ENCODE data around the gene FAM167B.

The FAM167B gene

GRCh38 chr1:32256473-32257226 is 9.6 kb downstream of the FAM167B start:
- no peak for TF ChIP-seq SIN3A (IDR thresholded peaks at IDR 0.05; ENCODE audit: borderline replicate concordance, insufficient read depth, low read length)
- TF ChIP-seq TAF1 (IDR thresholded peaks at IDR 0.05; ENCODE audit: borderline replicate concordance, insufficient read depth, low read length) = no peak
- no peak for TF ChIP-seq POLR2AphosphoS5 (IDR thresholded peaks at IDR 0.05; ENCODE audit: low read depth, low read length)
- no peak for TF ChIP-seq REST (IDR thresholded peaks at IDR 0.05; ENCODE audit: insufficient read depth in 1 of 2, low read depth in 2 of 2, low read length in 2 of 2)
- TF ChIP-seq FOXP2 (optimal IDR thresholded peaks at IDR 0.05; ENCODE audit: borderline replicate concordance, extremely low read depth, extremely low read length, insufficient read depth) = no peak

DNA sequence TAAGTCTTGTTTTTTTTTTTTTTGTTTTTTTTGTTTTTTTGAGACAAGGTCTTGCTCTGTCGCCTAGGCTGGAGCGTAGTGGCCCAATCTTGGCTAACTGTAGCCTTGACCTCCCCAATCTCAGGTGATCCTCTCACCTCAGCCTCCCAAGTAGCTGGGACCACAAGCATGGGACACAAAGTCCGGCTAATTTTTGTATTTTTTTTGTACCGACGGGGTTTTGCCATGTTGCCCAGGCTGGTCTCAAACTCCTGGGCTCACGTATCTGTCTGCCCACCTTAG is 10.1 kb downstream of the FAM167B start:
- TF ChIP-seq REST (IDR thresholded peaks at IDR 0.05; ENCODE audit: insufficient read depth in 1 of 2, low read depth in 2 of 2, low read length in 2 of 2) = no peak
- no peak for TF ChIP-seq POLR2AphosphoS5 (IDR thresholded peaks at IDR 0.05; ENCODE audit: low read depth, low read length)
- TF ChIP-seq TAF1 (IDR thresholded peaks at IDR 0.05; ENCODE audit: borderline replicate concordance, insufficient read depth, low read length) = no peak
- TF ChIP-seq SIN3A (IDR thresholded peaks at IDR 0.05; ENCODE audit: borderline replicate concordance, insufficient read depth, low read length) = no peak
- no peak for TF ChIP-seq FOXP2 (optimal IDR thresholded peaks at IDR 0.05; ENCODE audit: borderline replicate concordance, extremely low read depth, extremely low read length, insufficient read depth)

DNA sequence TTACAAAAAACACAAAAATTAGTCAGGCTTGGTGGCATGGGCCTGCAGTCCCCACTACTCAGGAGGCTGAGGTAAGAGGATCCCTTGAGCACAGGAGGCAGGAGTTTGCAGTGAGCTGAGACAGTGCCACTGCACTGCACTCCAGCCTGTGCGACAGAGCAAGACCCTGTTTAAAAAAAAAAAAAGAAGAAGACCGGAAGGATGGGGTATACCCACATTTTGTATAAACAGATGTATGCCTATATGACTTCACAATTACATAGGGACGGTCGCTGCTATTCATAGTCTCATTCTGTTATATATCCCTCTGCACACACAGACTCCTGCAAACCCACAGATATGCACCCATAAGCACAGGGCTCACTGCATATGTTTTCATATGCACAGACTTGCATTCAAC is 16.7 kb downstream of the FAM167B start:
- TF ChIP-seq SIN3A (IDR thresholded peaks at IDR 0.05; ENCODE audit: borderline replicate concordance, insufficient read depth, low read length) = no peak
- TF ChIP-seq TAF1 (IDR thresholded peaks at IDR 0.05; ENCODE audit: borderline replicate concordance, insufficient read depth, low read length) = no peak
- no peak for TF ChIP-seq REST (IDR thresholded peaks at IDR 0.05; ENCODE audit: insufficient read depth in 1 of 2, low read depth in 2 of 2, low read length in 2 of 2)
- no peak for TF ChIP-seq POLR2AphosphoS5 (IDR thresholded peaks at IDR 0.05; ENCODE audit: low read depth, low read length)
- TF ChIP-seq FOXP2 (optimal IDR thresholded peaks at IDR 0.05; ENCODE audit: borderline replicate concordance, extremely low read depth, extremely low read length, insufficient read depth) = no peak

- TF ChIP-seq POLR2AphosphoS5 (IDR thresholded peaks at IDR 0.05; ENCODE audit: low read depth, low read length) (no peak), SIN3A (IDR thresholded peaks at IDR 0.05; ENCODE audit: borderline replicate concordance, insufficient read depth, low read length) (no peak)
These were observed 18.8 kb downstream of the FAM167B start for GRCh38 chr1:32265846-32266245.

DNA sequence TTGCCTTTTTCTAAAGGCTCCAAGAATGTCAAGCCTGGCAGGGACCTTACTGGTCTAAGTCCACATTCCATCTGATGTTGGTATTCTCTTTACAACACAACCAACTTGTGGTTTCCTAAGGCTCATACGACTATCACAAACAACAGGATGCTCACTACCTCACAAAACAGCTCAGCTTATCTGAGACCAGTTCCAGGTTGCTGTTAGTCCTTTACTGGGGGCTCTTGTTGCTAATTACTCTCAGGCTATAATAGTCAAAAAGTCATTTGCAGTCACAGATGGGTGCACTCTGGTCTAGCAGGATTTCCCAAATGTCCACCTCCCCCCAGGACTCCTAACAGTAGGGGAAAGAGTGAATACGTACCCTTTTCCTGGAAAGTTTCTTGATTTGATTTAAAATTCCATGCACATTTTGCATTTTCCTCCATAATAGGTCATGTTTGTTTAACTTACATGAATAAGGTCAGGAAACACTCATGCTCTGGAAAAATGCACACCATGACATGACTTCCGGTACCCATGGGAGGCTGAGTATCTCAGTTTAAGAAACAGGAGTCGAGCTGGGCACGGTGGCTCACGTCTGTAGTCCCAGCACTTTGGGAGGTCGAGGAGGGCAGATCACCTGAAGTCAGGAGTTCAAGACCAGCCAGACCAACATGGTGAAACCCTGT is 20.0 kb downstream of the FAM167B start:
- no peak for TF ChIP-seq TAF1 (IDR thresholded peaks at IDR 0.05; ENCODE audit: borderline replicate concordance, insufficient read depth, low read length)
- TF ChIP-seq POLR2AphosphoS5 (IDR thresholded peaks at IDR 0.05; ENCODE audit: low read depth, low read length) = no peak
- TF ChIP-seq FOXP2 (optimal IDR thresholded peaks at IDR 0.05; ENCODE audit: borderline replicate concordance, extremely low read depth, extremely low read length, insufficient read depth) = no peak
- TF ChIP-seq SIN3A (IDR thresholded peaks at IDR 0.05; ENCODE audit: borderline replicate concordance, insufficient read depth, low read length) = no peak
- no peak for TF ChIP-seq REST (IDR thresholded peaks at IDR 0.05; ENCODE audit: insufficient read depth in 1 of 2, low read depth in 2 of 2, low read length in 2 of 2)

Data from PFSK-1 (cell line).